GM12891 (cell line): ENCODE results near the gene ADAMTS18.

Experiments
- DNase-seq: peaks from one replicate; pipeline ENCODE4 v3.0.0; 2011; ENCODE audit warnings: low spot score; ENCODE audit not compliant: insufficient read length
- FAIRE-seq: peaks from 2 replicates; lab custom pipeline; 2011; peaks lifted over from hg19 to GRCh38; lab: Jason Lieb, UNC
- PAX5 ChIP-seq: IDR thresholded peaks from 2 replicates; pipeline ENCODE4 v1.6.1; 2011; ENCODE audit warnings: low read length, moderate library complexity, mild to moderate bottlenecking; ENCODE audit not compliant: insufficient read depth, severe bottlenecking
- POLR2A ChIP-seq: IDR thresholded peaks from 2 replicates; pipeline ENCODE4 v1.6.1; 2011; ENCODE audit warnings: low read depth, low read length, control low read depth
- POLR2AphosphoS5 ChIP-seq: IDR thresholded peaks from 2 replicates; pipeline ENCODE4 v1.6.1; 2011; ENCODE audit warnings: low read depth, low read length, control low read depth
- POU2F2 ChIP-seq: IDR thresholded peaks from 2 replicates; pipeline ENCODE4 v1.6.1; 2011; ENCODE audit warnings: low read depth, mild to moderate bottlenecking, control low read depth, low read length, moderate library complexity
- SPI1 ChIP-seq: IDR thresholded peaks from 2 replicates; pipeline ENCODE4 v1.6.1; 2011; ENCODE audit warnings: low read depth, low read length, control low read depth
- TAF1 ChIP-seq: IDR thresholded peaks from 2 replicates; pipeline ENCODE4 v1.6.1; 2011; ENCODE audit warnings: low read depth, low read length, control low read depth

Gene ADAMTS18

DNA sequence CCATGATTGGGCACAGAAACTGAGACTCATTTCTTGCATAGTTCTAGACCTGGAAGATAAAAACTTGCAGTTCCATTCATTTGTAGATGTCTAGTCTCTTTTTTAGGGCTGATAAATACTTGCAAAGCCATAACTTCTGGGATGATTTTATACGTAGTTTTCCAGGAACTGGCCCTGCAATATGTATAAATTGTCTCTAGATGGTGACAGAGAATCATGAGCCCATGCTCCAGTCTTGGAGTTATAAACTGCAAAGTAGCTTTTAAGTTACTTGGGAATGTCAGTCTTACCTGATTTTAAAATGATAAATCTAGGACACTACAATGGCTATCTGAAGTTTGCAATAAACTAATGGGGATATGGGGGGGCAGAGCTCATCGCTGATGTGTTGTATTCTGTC, 3.0 kb upstream of the ADAMTS18 start:
- no peak for TF ChIP-seq POLR2AphosphoS5
- TF ChIP-seq POLR2A = no peak
- TF ChIP-seq PAX5 = no peak
- TF ChIP-seq TAF1 = no peak
- TF ChIP-seq POU2F2 = no peak
- no peak for TF ChIP-seq SPI1
- FAIRE-seq (no peak), DNase-seq (no peak)

DNA sequence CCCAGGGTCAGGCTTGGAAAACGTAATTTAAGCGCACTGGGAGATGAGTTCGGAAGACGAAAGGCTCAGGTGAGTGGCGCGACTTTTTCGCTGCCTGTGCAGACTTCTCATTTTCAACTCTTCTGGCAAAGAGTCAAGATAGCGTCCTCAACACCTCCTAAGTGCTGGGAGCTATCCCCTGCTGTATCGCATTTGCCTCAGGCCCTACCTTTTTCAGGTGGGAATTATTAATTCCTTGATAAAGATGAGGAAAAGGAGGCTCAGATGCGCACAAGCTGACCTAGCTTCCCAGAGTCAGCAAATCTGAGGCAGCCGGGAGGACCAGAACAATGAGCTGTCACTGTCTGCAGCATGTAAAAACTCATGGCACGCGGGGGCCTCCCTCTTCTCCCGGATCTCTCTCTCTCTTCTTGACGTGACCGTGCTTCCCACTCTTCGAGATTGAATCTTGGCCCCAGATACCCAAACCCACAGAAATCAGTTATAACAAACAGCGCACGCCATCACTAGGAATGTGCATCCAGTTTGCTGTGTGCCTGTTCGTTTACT, 512 bp upstream of the ADAMTS18 start:
- TF ChIP-seq POLR2AphosphoS5 (no peak), TAF1 (no peak), POU2F2 (no peak), PAX5 (no peak), POLR2A (no peak), SPI1 (no peak)
- no peak for FAIRE-seq
- DNase-seq = no peak

DNA sequence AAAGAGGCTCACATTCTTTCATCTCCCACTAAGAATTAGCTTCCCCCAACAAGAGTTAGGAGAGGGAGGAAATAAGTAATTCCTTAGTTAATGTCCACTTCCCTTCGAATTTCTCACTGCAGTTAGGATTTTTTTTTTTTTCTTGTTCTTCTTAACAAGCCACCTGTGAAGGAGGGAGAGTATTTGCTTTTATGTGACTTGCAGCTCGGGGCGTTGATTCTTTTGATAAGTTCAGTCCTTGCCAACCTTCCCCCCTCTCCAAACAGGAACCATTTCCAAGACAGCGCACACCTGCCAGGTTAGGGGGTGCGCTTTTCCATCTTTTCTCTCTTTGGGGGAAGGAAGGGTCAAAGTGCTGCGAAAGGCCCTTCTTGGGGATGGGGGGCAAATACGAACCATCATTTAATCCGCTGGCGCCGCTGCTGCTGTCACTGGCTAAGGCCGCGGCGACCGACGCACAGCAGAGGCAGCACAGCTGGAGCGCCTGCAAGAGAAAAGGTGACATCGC, 758 bp downstream of the ADAMTS18 start:
- FAIRE-seq = no peak
- TF ChIP-seq POLR2A (no peak), PAX5 (no peak), POU2F2 (no peak), POLR2AphosphoS5 (no peak), SPI1 (no peak), TAF1 (no peak)
- DNase-seq = no peak

DNA sequence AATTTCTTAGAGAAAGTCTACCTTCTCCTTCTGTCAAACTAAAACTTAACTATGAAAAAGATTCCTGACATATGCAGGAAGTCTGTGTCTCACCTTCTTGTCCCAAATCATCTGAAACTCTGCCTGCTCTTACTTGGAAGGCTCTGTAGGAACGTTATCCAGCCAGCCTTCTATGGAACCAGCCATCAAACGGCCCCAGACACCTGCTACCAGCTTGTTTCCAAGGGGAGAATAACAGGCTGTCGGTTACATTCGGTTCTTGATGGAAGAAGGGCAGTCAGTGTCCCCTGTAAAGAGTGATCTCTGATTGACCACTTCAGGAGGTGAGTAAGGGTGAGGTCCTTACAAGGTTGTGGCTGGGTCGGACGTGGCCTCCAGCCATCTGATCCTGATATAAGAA, 1.7 kb downstream of the ADAMTS18 start:
- no peak for TF ChIP-seq TAF1
- TF ChIP-seq POU2F2 = no peak
- no peak for TF ChIP-seq PAX5
- TF ChIP-seq POLR2A = no peak
- no peak for TF ChIP-seq SPI1
- TF ChIP-seq POLR2AphosphoS5 = no peak
- no peak for FAIRE-seq
- DNase-seq = no peak

DNA sequence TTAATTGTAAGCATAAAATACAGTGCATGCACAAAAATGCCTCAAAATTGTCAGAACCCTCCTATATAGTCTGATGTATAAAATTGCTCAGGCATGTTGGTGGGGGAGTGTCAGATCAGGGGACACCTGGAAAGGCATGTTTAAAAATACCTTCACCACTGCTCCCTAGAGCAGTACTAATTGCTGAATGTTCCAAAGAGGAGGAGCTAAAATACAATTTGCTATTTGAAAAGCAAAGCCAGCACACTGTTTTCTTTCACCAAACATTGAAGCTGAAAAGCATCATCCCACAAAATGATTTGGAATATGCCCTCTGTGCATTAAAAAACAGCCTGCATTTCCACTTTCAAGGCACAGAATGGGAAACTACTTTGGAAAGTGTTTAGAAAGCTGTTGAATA, 2.6 kb downstream of the ADAMTS18 start:
- TF ChIP-seq PAX5 = no peak
- no peak for TF ChIP-seq TAF1
- TF ChIP-seq SPI1 = no peak
- TF ChIP-seq POLR2A = no peak
- no peak for TF ChIP-seq POU2F2
- no peak for TF ChIP-seq POLR2AphosphoS5
- no peak for DNase-seq
- FAIRE-seq = no peak

DNA sequence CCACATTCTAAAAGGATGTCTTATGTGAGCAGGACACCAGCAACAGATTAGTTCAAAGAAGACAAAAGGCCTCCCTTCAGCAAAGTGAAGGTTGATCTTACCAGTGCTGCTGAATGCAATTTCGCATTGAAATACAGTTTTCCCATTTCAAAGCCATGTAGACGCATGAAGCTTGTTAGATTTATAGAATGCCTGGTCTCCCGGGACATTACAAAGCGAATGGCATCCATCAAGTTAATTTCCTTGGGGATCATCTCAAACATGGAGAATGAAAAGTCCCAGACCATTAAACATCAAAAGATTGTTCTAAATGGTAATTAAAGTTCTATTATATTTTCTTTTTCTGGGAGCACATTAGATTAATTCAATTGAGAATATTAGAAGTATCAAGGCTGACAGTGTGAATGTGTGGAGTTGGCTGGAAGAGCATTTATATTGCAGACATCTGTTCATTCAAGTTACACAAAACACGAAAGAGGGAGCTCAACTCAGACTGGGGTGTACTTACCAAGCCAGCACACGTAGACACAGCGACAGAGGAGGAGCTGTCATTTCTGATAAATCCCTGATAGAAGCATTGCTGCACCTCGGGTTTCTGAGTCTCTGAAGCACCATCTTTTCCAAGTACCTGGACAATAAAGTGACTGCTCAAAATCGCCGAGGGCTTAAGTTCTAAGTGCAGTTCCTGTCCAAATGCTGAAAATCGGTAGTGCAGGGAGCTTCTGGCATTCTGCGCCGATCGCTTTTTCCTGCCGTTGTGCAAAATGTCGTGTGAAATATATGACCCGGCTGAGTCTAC, 3.8 kb downstream of the ADAMTS18 start:
- TF ChIP-seq POU2F2 (no peak), TAF1 (no peak), POLR2A (no peak), SPI1 (no peak), PAX5 (no peak), POLR2AphosphoS5 (no peak)
- no peak for FAIRE-seq

DNA sequence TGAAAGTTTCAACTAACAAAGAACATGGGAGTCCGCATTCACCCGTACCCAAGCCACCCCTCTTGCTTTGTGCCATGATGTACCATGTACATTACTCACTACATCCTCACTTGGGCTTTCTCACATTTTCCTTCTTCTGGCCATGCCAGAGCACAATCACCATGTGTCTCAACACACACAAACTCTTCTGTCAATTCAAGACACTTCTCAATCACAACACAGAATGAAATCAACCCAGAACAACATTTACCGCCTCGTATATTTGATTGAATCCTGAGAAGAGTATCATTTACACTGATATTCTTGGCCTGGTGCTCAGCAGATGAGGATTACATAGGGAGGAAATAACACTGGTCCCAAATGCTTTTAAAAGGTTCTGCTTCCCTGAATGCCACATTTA, 4.5 kb downstream of the ADAMTS18 start:
- no peak for DNase-seq
- no peak for TF ChIP-seq TAF1
- TF ChIP-seq POLR2AphosphoS5 = no peak
- TF ChIP-seq SPI1 = no peak
- no peak for TF ChIP-seq POLR2A
- no peak for FAIRE-seq

More for the DNA sequence above, 3.8 kb downstream of the ADAMTS18 start:
- DNase-seq = no peak

DNA sequence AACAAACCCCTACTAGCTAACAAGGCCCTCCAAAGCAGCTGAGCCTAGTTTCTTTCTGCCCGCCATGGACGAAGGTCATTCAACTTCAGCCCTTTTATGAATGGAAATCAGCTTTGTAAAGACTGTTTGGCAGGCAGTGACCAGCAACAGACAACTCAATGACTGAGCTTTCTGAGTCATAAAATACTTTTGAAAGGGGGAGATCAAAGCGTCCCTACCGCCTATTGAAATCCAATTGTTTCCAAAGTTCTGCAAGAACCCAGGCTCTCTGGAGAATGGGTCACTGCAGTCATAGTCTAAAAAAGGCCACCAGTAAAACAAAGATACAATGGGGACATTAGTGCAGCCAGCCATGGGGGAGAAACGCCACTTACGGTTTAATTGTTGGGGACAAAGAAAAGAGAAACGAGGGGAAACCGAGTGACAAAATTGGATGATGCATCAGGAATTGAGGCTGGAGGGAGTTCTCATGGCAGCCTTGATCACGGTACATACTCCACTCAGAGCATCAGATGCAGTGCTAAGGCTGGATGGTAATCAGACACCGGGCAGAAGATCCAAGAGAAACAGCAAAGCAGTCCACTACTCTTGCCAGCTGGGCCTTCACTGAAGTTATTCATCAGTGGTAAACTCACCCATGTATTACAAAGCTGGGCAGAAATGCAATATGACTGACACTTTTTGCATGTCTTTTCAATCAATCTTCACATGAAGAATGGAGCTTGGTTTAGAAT, 9.8 kb downstream of the ADAMTS18 start:
- FAIRE-seq = no peak

More for the DNA sequence above, 9.8 kb downstream of the ADAMTS18 start:
- no peak for DNase-seq
- no peak for TF ChIP-seq POU2F2
- TF ChIP-seq SPI1 = no peak
- TF ChIP-seq POLR2A = no peak
- TF ChIP-seq PAX5 = no peak
- TF ChIP-seq TAF1 = no peak
- TF ChIP-seq POLR2AphosphoS5 = no peak
